ENCODE measurements around the gene SULT2B1. TPM values are rescaled to one million over a fixed set of nuclear protein-coding genes. Genes with fewer than 3 reads are reported as not detected.

SULT2B1 gene
- total RNA-seq, 1 experiment from 2014 or later = 6.2 TPM

- Histone ChIP-seq H3K4me3 (no peak overlapping the region), H4K20me1 (ENCODE audit: insufficient read depth) (no peaks in the 10 kb centered on the region), H3K4me2 (no peak overlapping the region), H3K4me1 (replicated peaks; ENCODE audit: insufficient read depth) (no peaks in the 10 kb centered on the region), H3K9me2 (ENCODE audit: insufficient read depth) (no peaks in the 10 kb centered on the region), H3K79me2 (ENCODE audit: low read depth) (no peaks in the 10 kb centered on the region), H2AFZ (no peak overlapping the region), H3K27me3 (ENCODE audit: insufficient read depth, low read depth) (no peaks in the 10 kb centered on the region), H3F3A (ENCODE audit: insufficient read depth, low read depth) (peaks cover 13% of the 10 kb centered on the region; the same call in 1 of the 2 replicates), H3K9me3 (ENCODE audit: insufficient read depth, low read depth) (peaks cover 3% of the 10 kb centered on the region; the same call in 1 of the 2 replicates), H3K36me3 (ENCODE audit: low read depth) (no peaks in the 10 kb centered on the region), H3K27ac (no peak overlapping the region)
- ChIA-PET POLR2A (ENCODE audit: unreplicated experiment) (no interaction called here), CTCF (interaction anchor here (0.5 kb wide), 1 partner anchor 531 kb away, joined by 3 read pairs; no protein-coding TSS in a partner anchor)
- TF ChIP-seq, protein P1, sequence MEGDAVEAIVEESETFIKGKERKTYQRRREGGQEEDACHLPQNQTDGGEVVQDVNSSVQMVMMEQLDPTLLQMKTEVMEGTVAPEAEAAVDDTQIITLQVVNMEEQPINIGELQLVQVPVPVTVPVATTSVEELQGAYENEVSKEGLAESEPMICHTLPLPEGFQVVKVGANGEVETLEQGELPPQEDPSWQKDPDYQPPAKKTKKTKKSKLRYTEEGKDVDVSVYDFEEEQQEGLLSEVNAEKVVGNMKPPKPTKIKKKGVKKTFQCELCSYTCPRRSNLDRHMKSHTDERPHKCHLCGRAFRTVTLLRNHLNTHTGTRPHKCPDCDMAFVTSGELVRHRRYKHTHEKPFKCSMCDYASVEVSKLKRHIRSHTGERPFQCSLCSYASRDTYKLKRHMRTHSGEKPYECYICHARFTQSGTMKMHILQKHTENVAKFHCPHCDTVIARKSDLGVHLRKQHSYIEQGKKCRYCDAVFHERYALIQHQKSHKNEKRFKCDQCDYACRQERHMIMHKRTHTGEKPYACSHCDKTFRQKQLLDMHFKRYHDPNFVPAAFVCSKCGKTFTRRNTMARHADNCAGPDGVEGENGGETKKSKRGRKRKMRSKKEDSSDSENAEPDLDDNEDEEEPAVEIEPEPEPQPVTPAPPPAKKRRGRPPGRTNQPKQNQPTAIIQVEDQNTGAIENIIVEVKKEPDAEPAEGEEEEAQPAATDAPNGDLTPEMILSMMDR (conservative IDR thresholded peaks at IDR 0.05) = no peak
- TF ChIP-seq EZH2 (IDR thresholded peaks at IDR 0.05; ENCODE audit: low read depth) = no peak
- intact Hi-C loops (cut with micrococcal nuclease; ENCODE audit: unreplicated experiment) = no loop called here
- BruUV-seq (replicated peaks) = no TSS peak
- DNase-seq = peak in 1 of 2 experiments; percentile 66
These were observed 27.2 kb upstream of the SULT2B1 start for GRCh38 chr19:48524732-48525131.

- Histone ChIP-seq H3K27me3 (ENCODE audit: insufficient read depth, low read depth) (no peaks in the 10 kb centered on the region), H3K4me1 (replicated peaks; ENCODE audit: insufficient read depth) (no peaks in the 10 kb centered on the region), H3K36me3 (ENCODE audit: low read depth) (no peaks in the 10 kb centered on the region), H3F3A (ENCODE audit: insufficient read depth, low read depth) (peaks cover 14% of the 10 kb centered on the region), H3K4me2 (no peak overlapping the region), H3K9me3 (ENCODE audit: insufficient read depth, low read depth) (peaks cover 3% of the 10 kb centered on the region; the same call in 1 of the 2 replicates), H3K27ac (no peak overlapping the region), H3K4me3 (no peak overlapping the region), H4K20me1 (ENCODE audit: insufficient read depth) (no peaks in the 10 kb centered on the region), H2AFZ (no peak overlapping the region), H3K9me2 (ENCODE audit: insufficient read depth) (no peaks in the 10 kb centered on the region), H3K79me2 (ENCODE audit: low read depth) (no peaks in the 10 kb centered on the region)
- TF ChIP-seq EZH2 (IDR thresholded peaks at IDR 0.05; ENCODE audit: low read depth) = no peak
- TF ChIP-seq, protein P1 (conservative IDR thresholded peaks at IDR 0.05) = no peak
- DNase-seq = no peak
- intact Hi-C loops (cut with micrococcal nuclease; ENCODE audit: unreplicated experiment) = no loop called here
- BruUV-seq (replicated peaks) = no TSS peak
- CTCF ChIA-PET = no interaction called here
- POLR2A ChIA-PET (ENCODE audit: unreplicated experiment) = no interaction called here
These were observed 22.8 kb upstream of the SULT2B1 start for GRCh38 chr19:48529156-48529555.

- Histone ChIP-seq H3K27ac (no peak overlapping the region), H3K27me3 (ENCODE audit: insufficient read depth, low read depth) (no peaks in the 10 kb centered on the region), H3K4me1 (replicated peaks; ENCODE audit: insufficient read depth) (no peaks in the 10 kb centered on the region), H3K36me3 (ENCODE audit: low read depth) (no peaks in the 10 kb centered on the region), H3K9me2 (ENCODE audit: insufficient read depth) (no peaks in the 10 kb centered on the region), H3K4me2 (no peak overlapping the region), H3K79me2 (ENCODE audit: low read depth) (no peaks in the 10 kb centered on the region), H3K9me3 (ENCODE audit: insufficient read depth, low read depth) (no peaks in the 10 kb centered on the region; the same call in 1 of the 2 replicates), H2AFZ (no peak overlapping the region), H3K4me3 (no peak overlapping the region), H3F3A (ENCODE audit: insufficient read depth, low read depth) (peaks cover 9% of the 10 kb centered on the region), H4K20me1 (ENCODE audit: insufficient read depth) (no peaks in the 10 kb centered on the region)
- POLR2A ChIA-PET (ENCODE audit: unreplicated experiment) = interaction anchor here (0.6 kb wide), 1 partner anchor 295 kb away, joined by 30 read pairs; no protein-coding TSS in a partner anchor
- no peak for DNase-seq
- intact Hi-C loops (cut with micrococcal nuclease; ENCODE audit: unreplicated experiment) = no loop called here
- CTCF ChIA-PET = no interaction called here
- TF ChIP-seq, protein P1 (conservative IDR thresholded peaks at IDR 0.05) = no peak
- TF ChIP-seq EZH2 (IDR thresholded peaks at IDR 0.05; ENCODE audit: low read depth) = no peak
- no TSS peak for BruUV-seq (replicated peaks)
These were observed 21.8 kb upstream of the SULT2B1 start for GRCh38 chr19:48530066-48530720.
